HG02642 (cell line): ENCODE data around the gene DDX6.
A peak's percentile ranks its signal among the peaks of the same experiment; 100 is the strongest.
"Not testable (repeated sequence)": the region's sequence is repeated elsewhere in the genome, so short reads cannot be mapped to it uniquely, and the experiment has no call there.

Experiments
- ATAC-seq: cut with Tn5 transposase; IDR thresholded peaks from one replicate; pipeline ENCODE4 v1.9.1; 2021; ENCODE audit warnings: mild to moderate bottlenecking; ENCODE audit not compliant: unreplicated experiment, poor library complexity

The DDX6 gene, protein sequence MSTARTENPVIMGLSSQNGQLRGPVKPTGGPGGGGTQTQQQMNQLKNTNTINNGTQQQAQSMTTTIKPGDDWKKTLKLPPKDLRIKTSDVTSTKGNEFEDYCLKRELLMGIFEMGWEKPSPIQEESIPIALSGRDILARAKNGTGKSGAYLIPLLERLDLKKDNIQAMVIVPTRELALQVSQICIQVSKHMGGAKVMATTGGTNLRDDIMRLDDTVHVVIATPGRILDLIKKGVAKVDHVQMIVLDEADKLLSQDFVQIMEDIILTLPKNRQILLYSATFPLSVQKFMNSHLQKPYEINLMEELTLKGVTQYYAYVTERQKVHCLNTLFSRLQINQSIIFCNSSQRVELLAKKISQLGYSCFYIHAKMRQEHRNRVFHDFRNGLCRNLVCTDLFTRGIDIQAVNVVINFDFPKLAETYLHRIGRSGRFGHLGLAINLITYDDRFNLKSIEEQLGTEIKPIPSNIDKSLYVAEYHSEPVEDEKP

DNA sequence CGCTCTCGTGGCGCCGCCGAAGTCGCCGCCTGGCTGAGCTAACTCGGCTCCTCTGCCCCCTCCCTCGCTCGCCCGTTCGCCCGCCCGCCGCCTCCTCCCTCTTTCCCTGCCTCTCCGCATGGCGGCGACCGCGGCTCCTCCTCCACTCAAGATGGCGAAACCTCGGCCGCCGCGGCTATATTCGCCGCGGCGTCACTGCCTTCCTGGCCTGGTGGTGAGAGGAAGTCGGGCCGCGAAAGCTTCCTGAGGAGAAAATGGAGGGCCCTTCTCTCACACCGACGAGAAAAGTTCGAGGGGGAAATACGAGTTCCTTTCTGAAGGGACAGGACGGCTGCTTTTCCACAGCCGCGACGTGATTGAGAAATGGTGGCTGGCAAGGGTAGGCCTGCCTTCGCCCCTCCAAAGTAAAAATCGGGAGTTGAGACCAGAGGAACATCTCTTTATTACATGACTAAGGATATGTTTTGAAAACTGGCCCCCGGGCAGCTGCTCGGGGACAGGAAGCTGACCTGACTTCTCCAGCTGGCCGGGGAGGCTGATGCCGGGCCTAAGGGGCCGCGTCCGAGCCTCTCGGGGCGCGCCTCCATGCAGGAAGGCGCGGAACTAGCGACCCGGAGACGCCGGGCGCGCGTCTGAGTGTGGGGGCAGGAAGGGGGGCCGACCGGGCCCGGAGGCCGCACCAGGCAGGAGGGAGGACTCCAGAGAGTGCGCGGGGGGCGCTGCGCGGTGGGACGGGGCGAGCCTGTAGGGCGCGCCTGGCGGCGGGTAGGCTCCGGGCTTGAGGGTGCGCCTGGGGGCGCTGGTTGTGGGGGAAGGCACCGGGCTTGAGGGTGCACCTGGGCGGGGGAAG, at the start of gene DDX6:
DDX6 (minus strand) TSS at position 54 of the 850 bp plus-strand sequence. CDS start 4,913 bp downstream, outside the sequence.
- peak; percentile 60 for ATAC-seq

DNA sequence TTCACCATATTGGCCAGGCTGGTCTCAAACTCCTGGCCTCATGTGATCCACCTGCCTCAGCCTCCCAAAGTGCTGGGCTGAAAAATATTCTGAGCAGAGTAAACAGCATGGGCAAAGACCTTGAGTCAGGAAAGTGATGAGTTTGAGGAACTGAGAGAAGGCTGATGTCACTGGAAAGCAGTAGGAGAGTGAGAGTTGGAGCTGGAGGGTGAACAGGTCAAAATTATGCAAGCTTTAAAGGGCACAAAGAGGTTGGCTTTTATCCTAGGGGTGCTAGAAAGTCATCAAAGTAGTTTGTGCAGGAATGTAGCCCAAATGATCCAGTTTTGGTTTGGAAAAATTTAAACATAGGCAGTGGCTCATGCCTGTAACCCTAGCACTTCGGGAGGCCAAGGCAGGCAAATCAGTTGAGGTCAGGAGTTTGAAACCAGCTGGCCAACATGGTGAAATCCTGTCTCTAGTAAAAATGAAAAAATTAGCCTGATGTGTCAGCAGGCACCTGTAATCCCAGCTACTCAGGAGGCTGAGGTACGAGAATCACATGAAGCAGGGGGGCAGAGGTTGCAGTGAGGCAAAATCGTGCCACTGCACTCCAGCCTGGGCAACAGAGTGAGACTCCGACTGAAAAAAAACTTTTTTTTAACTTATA, 48.1 kb upstream of the DDX6 start:
- peak; percentile 66 for ATAC-seq

DNA sequence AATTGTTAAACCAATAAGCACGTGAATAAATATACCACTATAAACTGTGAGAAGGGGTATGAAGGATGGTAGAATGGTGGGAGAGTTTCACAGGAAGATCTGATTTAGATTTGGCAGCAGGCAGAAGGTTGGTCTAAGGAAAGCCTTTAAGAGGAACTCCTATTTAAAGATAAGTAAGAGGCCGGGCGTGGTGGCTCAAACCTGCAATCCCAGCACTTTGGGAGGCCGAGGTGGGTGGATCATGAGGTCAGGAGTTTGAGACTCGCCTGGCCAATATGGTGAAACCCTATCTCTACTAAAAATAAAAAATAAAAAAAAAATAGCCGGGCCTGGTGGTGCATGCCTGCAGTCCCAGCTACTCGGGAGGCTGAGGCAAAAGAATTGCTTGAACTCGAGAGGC, 46.9 kb upstream of the DDX6 start:
- no peak for ATAC-seq

DNA sequence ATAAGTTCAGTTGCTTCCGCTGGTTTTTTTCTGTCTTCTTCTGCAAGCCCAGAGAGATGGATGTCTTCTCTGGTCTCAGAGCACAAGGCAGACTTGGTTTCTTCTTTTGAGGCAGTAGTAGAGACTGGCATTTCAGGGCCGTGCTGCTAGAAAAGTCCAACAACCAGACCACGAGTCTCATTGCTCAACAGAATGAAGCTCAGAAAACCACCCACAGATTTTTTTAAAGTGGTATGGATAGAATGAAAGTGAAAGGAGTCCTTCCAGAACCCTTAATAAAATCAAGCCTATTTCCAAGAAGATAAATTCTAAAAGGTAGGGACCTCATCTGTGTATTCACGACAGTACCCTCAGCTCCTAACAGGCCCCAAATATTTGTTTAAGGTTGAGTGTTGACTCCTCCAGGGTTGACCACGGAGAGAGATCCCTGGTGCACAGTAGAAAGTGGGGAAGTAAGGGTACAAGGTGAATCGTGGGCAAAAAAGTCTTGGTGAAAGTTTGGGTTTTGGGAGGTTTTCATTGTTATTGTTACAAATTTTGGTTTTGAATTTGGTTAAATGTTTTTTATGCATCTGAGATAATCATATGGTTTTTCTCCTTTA, 43.6 kb upstream of the DDX6 start:
- no peak for ATAC-seq

DNA sequence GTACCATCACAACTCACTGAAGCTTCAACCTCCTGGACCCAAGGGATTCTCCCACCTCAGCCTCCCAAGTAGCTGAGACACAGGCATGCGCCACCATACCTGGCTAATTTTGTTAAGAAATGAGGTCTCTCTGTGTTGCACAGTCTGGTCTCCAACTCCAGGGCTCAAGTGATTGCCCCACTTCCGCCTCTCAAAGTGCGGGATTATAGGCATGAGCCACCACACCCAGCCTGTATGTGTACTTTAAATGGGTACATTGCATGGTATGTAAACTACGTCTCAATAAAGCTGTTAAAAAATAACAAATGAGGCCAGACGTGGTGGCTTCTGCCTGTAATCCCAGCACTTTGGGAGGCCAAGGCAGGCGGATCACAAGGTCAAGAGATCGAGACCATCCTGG, 36.2 kb upstream of the DDX6 start:
- no peak for ATAC-seq

DNA sequence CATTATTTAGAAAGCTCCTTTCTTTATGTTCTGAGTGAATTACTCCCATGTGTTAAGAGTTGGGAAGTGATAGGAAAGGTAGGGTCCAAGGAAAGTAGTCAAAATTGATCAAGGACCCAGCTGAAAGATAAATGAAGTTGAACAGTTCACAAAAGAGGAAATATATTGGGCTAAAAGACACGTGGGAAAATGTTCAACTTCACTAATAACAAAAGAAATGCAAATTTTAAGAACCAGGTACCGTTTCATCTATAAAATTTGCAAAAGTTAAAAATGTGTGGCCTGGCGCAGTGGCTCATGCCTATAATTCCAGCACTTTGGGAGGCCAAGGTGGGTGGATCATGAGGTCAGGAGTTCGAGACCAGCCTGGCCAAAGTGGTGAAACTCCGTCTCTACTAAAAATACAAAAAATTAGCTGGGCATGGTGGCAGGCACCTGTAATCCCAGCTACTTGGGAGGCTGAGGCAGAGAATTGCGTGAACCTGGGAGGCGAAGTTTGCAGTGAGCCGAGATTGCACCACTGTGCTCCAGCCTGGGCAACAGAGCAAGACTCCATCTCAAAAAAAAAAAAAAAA, 32.1 kb upstream of the DDX6 start:
- not testable (repeated sequence) for ATAC-seq

DNA sequence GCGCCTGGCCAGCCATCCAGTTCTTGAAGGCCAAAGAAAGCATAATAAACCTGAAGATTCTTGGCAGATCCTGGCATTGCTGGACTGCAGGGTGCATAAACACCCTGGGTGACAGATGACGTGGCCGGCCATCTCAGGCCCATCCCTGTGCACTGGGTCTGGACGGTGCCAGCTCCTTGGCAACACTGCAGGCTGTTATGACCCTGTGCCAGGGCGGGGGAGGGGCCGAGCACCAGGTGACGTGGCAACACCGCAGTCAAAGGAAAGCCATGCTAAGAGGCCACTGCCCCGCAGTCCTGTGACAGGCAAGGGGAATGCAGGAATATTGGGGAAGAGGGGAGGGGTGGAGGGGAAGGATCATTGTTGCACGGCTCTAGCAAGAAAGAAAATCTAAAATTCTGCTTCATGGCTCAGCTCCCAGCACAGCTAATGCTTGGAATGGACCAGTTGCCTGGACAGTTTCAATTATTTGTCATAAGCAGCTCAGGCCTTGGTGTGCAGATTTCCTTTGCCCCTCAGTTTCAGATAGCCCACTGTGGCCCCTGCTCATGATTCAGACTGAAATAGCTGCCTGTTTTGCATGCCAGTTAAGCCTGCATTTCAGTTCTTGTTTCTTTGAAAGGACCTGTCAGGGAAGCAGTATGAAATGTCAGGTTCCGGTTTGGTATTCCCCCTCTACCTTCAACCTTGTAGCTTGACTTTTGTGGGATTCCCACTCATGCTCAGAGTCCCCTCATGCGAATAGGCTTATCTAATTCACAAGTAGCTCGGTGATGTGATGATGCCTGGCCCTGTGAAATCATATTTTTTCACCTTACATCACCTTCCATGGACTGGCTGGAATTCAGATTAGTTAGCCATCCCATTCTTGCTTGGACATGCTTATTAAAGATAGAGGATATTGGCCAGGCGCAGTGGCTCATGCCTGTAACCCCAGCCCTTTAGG, 29.7 kb upstream of the DDX6 start:
- ATAC-seq, result peak; percentile 89

DNA sequence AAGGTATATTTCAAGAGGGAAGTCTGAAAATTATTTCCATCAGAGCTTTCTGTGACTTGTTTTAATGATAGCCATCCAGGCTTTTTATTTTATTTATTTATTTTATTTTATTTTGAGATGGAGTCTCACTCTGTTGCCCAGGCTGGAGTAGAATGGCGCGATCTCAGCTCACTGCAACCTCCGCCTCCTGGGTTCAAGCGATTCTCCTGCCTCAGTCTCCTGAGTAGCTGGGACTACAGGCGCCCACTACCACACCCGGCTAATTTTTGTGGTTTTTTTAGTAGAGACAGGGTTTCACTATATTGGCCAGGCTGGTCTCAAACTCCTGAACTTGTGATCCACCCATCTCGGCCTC, 29.0 kb upstream of the DDX6 start:
- not testable (repeated sequence) for ATAC-seq

DNA sequence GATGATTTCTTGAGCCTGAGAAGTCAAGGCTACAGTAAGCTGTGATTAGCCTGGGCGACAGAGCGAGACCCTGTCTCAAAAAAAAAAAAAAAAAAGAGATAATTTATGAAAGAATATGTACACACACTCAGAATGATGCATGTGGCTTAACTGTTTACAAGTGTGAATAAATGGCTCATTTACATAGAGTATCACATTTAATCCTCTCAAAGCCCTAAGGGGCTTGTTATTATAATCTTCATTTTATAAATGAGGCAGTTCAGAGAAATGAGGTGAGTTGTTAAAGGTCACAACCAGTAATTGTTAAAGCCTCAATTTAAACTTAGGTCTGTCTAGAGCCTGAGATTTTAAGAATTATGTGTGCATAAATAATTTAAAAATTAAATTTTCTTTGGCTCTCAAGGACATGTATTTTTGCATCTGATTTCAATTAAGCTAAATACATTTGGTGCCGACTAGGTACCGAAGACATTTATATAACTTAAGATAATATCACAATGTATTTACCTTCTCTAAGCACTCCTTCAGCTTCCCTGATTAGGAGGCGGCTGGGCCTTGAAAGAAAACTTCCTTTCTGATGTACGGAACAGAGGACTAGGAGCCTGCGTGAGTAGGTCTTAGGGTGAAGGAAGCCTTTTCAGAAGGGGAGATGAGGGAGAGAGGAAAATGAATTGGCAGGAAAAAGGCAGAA, 28.5 kb upstream of the DDX6 start:
- ATAC-seq, result no peak

DNA sequence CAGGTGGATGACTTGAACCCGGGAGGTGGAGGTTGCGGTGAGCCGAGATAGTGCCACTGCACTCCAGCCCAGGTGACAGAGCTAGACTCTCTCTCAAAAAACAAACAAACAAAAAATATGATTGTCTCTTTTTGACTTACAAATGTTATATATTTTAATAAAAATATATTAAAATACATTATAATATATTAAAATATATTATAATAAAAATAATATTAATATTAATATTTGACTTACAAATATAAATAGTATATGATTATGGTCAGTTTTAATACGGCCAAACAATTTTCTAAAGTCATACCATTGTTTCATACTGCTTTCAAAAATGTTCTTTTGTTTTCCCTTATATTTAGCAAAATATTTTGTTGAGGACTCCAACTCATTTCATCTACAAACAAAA, 27.2 kb upstream of the DDX6 start:
- ATAC-seq, result no peak

DNA sequence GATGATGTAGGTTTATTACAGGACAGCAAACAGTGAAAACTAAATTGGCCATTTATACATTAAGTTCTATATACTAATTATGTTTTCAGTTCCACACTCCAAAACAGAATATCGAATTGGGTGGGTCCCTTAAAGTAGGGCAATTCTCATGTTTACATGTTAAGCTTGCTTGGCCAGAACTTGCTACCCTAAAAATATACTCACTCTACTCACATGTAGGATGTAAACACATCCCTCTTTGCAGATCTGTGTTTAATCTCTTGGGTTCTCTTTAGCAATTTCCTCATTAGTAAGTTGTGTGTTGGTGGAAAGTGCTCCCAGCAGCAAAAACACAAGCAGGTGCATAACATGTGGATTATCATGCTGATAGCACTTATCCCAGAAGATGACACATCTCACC, 22.6 kb upstream of the DDX6 start:
- ATAC-seq, result no peak

DNA sequence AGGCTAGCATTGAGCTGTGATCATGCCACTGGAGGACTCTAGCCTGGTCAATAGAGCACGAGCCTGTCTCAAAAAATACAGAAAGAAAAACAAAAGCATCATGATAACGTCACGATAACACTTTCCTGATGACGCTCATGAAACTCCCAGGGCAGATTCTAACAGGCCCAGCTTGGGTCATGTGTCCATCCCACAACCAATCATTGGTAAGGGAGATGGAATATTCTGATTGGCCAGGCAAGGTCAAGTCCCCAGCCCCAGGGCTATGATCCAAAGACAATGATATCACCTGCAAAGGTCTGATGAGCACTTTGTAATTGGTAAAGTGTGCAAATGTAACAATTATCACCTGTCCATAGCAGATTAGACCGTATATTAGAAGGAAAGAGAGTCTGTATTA, 21.5 kb upstream of the DDX6 start:
- no peak for ATAC-seq

DNA sequence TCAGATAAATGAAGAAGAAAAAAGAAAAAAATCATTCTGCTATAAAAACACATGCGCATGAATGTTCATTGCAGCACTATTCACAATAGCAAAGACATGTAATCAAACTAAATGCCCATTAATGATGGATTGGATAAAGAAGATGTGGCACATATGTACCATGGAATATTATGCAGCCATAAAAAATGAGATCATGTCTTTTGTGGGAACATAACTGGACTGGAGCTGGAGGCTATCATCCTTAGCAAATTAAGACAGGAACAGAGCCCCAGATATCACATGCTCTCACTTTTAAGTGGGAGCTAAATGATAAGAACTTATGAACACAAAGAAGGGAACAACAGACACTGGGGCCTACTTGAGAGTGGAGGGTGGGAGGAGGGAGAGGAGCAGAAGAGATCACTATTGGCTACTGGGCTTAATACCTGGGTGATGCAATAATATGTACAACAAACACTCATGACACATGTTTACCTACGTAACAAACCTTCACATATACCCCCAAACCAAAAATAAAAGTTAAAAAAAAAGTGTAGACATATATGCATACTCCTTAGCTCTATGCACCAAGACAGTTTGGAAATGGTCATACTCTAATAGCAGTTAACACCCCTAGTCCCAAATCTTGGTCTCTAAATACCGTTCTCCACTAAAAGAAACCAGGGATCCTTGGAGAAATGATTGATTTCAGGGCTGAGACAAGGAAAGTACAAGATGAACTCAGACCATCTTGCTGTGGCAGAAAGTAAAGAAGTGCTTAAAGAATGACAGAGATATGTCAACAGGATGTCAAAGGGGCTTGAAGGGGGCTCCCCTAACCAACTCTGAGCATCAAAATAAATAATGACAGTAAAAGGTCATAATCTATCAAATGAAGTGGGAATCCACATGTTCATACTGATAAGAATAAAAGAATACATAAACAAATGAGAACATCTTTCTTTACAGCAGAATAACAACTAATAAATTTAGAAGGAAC, 17.1 kb upstream of the DDX6 start:
- ATAC-seq, result no peak

DNA sequence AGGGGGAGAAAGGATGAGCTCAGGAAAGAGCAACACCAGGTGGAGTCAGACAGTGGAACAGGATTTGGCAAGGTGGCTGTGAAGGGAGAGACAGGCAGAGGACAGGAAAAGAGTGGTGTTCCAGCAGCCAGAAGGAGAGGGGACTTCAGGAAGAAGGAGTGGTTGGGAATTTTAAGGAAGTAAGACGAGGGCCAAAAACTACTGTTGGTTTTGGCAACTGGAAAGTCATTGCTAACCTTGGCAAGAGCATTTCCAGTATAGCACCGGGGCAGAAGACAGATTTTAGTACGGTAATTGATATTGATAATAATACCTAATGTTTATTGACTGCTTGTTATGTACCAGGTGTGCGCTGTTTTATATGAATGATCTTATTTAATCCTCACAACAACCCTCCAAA, 15.4 kb upstream of the DDX6 start:
- ATAC-seq, result no peak

DNA sequence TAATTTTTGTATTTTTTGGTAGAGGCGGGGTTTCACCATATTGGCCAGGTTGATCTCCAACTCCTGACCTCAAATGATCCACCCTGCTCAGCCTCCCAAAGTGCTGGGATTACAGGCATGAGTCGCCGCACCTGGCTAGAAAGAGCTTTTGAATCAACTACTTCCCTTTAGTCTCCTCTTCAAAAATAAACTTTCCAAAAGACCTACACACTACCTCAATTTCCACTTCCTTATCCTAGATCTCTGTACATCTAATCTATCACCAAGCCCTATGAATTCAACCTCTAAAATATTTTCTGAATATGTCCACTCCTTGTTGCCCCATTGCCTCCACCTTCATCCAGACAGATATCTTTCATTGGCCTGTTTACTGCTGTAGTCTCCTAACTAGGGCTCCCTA, 13.1 kb upstream of the DDX6 start:
- ATAC-seq, result no peak

DNA sequence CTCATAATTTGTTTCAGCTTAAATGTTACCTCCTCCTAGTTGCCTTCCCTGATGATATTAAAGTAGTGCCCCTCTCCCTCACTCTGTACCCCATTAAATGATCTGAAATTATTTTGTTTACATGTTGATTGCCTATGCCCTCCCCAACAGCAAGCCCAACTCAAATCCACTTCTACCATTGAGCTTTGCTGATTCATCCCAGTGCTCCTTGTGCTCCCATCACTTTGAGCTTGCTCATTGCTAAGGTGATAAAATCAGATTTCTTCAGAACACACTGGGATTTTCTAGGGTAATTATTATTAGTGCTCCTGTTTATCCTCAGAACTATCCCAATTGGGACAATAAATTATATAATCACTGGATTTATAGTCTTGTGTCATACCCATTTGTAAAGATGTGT, 8.4 kb upstream of the DDX6 start:
- no peak for ATAC-seq

DNA sequence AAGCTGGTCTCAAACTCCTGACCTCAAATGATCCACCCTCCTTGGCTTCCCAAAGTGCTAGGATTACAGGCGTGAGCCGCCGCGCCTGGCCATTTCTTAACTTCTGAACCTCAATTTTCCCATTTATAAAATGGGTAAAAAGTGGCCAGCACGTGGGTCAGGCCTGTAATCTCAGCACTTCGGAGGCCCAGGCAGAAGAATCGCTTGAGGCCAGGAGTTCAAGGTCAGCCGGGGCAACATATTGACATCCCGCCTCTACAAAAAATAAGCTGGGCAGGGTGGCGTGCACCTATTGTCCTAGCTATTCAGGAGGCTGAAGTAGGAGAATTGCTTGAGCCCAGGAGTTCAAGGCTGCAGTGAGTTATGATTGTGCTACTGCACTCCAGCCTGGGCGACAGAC, 6.5 kb upstream of the DDX6 start:
- no peak for ATAC-seq
